Measurements from ENCODE around the gene SNX22.

DNA sequence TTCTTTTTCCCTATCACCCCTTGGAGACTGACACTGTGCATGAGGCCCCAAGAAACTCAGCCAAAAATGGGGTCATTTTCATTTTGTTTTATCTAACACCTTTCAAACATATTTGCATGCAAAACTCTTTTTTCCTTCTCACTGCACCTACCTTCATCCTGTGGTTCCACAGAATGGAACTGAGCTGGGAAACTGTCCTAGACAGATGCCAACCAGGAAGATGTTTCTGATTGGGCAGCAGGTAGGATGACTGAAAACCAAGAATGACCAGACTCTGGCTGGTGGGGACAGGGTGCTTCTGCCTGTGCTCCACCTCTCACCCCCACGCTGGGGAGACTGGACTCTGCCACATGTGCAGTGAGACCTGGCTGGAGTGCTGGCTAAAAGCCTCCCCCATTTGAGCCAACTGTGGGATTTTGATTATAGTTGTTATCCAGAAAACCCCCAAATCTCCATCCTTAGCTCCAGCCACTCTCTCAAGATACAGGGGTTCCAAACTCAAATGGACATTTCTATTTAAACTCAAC lies 6.1 kb downstream of the SNX22 start:
- TF ChIP-seq, protein P1, sequence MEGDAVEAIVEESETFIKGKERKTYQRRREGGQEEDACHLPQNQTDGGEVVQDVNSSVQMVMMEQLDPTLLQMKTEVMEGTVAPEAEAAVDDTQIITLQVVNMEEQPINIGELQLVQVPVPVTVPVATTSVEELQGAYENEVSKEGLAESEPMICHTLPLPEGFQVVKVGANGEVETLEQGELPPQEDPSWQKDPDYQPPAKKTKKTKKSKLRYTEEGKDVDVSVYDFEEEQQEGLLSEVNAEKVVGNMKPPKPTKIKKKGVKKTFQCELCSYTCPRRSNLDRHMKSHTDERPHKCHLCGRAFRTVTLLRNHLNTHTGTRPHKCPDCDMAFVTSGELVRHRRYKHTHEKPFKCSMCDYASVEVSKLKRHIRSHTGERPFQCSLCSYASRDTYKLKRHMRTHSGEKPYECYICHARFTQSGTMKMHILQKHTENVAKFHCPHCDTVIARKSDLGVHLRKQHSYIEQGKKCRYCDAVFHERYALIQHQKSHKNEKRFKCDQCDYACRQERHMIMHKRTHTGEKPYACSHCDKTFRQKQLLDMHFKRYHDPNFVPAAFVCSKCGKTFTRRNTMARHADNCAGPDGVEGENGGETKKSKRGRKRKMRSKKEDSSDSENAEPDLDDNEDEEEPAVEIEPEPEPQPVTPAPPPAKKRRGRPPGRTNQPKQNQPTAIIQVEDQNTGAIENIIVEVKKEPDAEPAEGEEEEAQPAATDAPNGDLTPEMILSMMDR (IDR thresholded peaks at IDR 0.05), result no peak
- TF ChIP-seq POLR2A (IDR thresholded peaks at IDR 0.05), result no peak

Data from right lobe of liver (tissue), 4 donors.